ENCODE measurements around the gene OR5H14. TPM values are rescaled to one million over a fixed set of nuclear protein-coding genes. Genes with fewer than 3 reads are reported as not detected.

OR5H14 gene
- polyA plus RNA-seq, 1 of the 3 experiments (the other 2 are of a cell fraction): not detected

- Histone ChIP-seq H3F3A (replicated peaks; ENCODE audit: insufficient read depth) (no peaks in the 10 kb centered on the region), H3K27me3 (ENCODE audit: insufficient read depth) (no peaks in the 10 kb centered on the region), H3K27ac (ENCODE audit: low read depth in 2 of 2, low read length in 1 of 2) (no peak overlapping the region), H3K9ac (no peak overlapping the region), H3K79me2 (ENCODE audit: insufficient read depth) (no peaks in the 10 kb centered on the region), H3K4me3 (ENCODE audit: low read depth in 2 of 2, low read length in 1 of 2) (no peak overlapping the region), H3K4me1 (ENCODE audit: control insufficient read depth in 1 of 2, insufficient read depth in 2 of 2, low read depth in 1 of 2, low read length in 1 of 2) (no peaks in the 10 kb centered on the region; a peak in 2 of 4 replicates), H3K36me3 (replicated peaks in 1 of 2; ENCODE audit: control insufficient read depth in 1 of 2, insufficient read depth in 2 of 2, low read length in 1 of 2) (no peaks in the 10 kb centered on the region), H3K4me2 (no peak overlapping the region), H3K9me2 (no peaks in the 10 kb centered on the region), H4K20me1 (ENCODE audit: insufficient read depth) (no peaks in the 10 kb centered on the region), H3K9me3 (no peaks in the 10 kb centered on the region), H2AFZ (ENCODE audit: low read depth) (no peak overlapping the region)
- ChIA-PET CTCF (no interaction called here), POLR2A (no interaction called here)
- TF ChIP-seq TAF1 (IDR thresholded peaks at IDR 0.05; ENCODE audit: borderline replicate concordance, low read depth, low read length) (no peak), GATA2 (CRISPR knock-in tag; IDR thresholded peaks at IDR 0.05) (no peak), PBX3 (IDR thresholded peaks at IDR 0.05) (no peak), EZH2phosphoT487 (IDR thresholded peaks at IDR 0.05; ENCODE audit: borderline replicate concordance, low read depth) (no peak), NRF1 (IDR thresholded peaks at IDR 0.05; ENCODE audit: low read depth, low read length) (no peak), USF1 (IDR thresholded peaks at IDR 0.05; ENCODE audit: borderline replicate concordance, low read depth) (no peak), IRF3 (IDR thresholded peaks at IDR 0.05; ENCODE audit: low read depth, low read length) (no peak), TEAD4 (IDR thresholded peaks at IDR 0.05; ENCODE audit: borderline replicate concordance, insufficient read depth) (no peak), FOXM1 (IDR thresholded peaks at IDR 0.05; ENCODE audit: low read depth) (no peak), RFX5 (IDR thresholded peaks at IDR 0.05; ENCODE audit: low read length) (no peak), ZBTB33 (IDR thresholded peaks at IDR 0.05; ENCODE audit: borderline replicate concordance, low read depth) (no peak), NFIC (IDR thresholded peaks at IDR 0.05; ENCODE audit: borderline replicate concordance) (no peak), TCF12 (IDR thresholded peaks at IDR 0.05) (no peak), JUND (IDR thresholded peaks at IDR 0.05) (no peak), FOSL2 (IDR thresholded peaks at IDR 0.05; ENCODE audit: borderline replicate concordance, low read depth) (no peak), USF2 (IDR thresholded peaks at IDR 0.05; ENCODE audit: borderline replicate concordance, low read depth, low read length) (no peak), RCOR1 (IDR thresholded peaks at IDR 0.05; ENCODE audit: low read length) (no peak), MAX (IDR thresholded peaks at IDR 0.05; ENCODE audit: low read depth) (no peak), MXI1 (IDR thresholded peaks at IDR 0.05; ENCODE audit: low read depth, low read length) (no peak), RAD21 (IDR thresholded peaks at IDR 0.05; ENCODE audit: low read length) (no peak)
- no peak for DNase-seq
Observed at GRCh38 chr3:98140531-98140930, 6.7 kb upstream of the OR5H14 start.

All from SK-N-SH (cell line).